HG02840 (cell line): ENCODE measurements around the gene OLFML1.

Experiments
- ATAC-seq: cut with Tn5 transposase; IDR thresholded peaks from one replicate; pipeline ENCODE4 v1.9.1; 2021; ENCODE audit warnings: mild to moderate bottlenecking, moderate library complexity, moderate number of reproducible peaks; ENCODE audit not compliant: unreplicated experiment, low FRiP score

OLFML1 gene

GRCh38 chr11:7555052-7555699 is 69.9 kb downstream of the OLFML1 start:
- no peak for ATAC-seq

GRCh38 chr11:7558046-7558445 is 72.7 kb downstream of the OLFML1 start:
- no peak for ATAC-seq

- ATAC-seq, result no peak
These were observed 74.3 kb downstream of the OLFML1 start for GRCh38 chr11:7559398-7560283.
